SK-N-SH (cell line): Measurements from ENCODE around the gene ZG16B. TPM values are rescaled to one million over a fixed set of nuclear protein-coding genes. Genes with fewer than 3 reads are reported as not detected.
A peak's percentile ranks its signal among the peaks of the same experiment; 100 is the strongest.

Experiments used
- CTCF ChIA-PET: fragments of 300-600, 350-600 bp; formaldehyde crosslinking; extraction: SDS; loops from one replicate; lab custom pipeline; 2021; lab: Yijun Ruan, JAX
- POLR2A ChIA-PET: fragments of 350-600 bp; sonication (Branson Sonifier 250); formaldehyde crosslinking; extraction: SDS; loops from one replicate; lab custom pipeline; 2020; ENCODE audit warnings: antibody characterized with exemption, inconsistent platforms; lab: Yijun Ruan, JAX
- DNase-seq: peaks from one replicate; pipeline ENCODE4 v3.0.0; 2012
- H2AFZ ChIP-seq: fragments of 200-600 bp; sonication (generic); 2 replicates; pipeline ENCODE4 v1.8.1; 2016; ENCODE audit warnings: antibody characterized with exemption, mild to moderate bottlenecking, low read depth
- H3F3A ChIP-seq: fragments of 200-600 bp; sonication (generic); replicated peaks from 2 replicates; pipeline ENCODE3; 2016; ENCODE audit warnings: antibody characterized with exemption, mild to moderate bottlenecking; ENCODE audit not compliant: insufficient read depth
- H3K27ac ChIP-seq, 2 experiments: fragments of 200-500 bp in 1 of 2; fragments of 200-600 bp in 1 of 2; sonication (Bioruptor generic) in 1 of 2; sonication (generic), shearing (Covaris generic) in 1 of 2; 2 replicates each; pipeline versions ENCODE4 v1.5.1 to v1.6.1; 2014 to 2016; ENCODE audit warnings: low read depth in 2 of 2, inconsistent platforms in 1 of 2, low read length in 1 of 2, mild to moderate bottlenecking in 1 of 2, mixed read lengths in 1 of 2
- H3K27me3 ChIP-seq: fragments of 200-600 bp; sonication (generic), shearing (Covaris generic); 2 replicates; pipeline ENCODE4 v1.6.1; 2016; ENCODE audit warnings: mixed run types; ENCODE audit not compliant: insufficient read depth
- H3K36me3 ChIP-seq, 2 experiments: fragments of 200-500 bp in 1 of 2; fragments of 200-600 bp in 1 of 2; sonication (Bioruptor generic) in 1 of 2; sonication (generic) in 1 of 2; replicated peaks in 1 of 2; 2 replicates each; pipeline versions ENCODE3 to v1.5.1; 2014 to 2016; ENCODE audit warnings: low read length in 1 of 2, mild to moderate bottlenecking in 1 of 2; ENCODE audit not compliant: insufficient read depth in 2 of 2, control insufficient read depth in 1 of 2
- H3K4me1 ChIP-seq, 2 experiments: fragments of 200-500 bp in 1 of 2; fragments of 200-600 bp in 1 of 2; sonication (Bioruptor generic) in 1 of 2; sonication (generic), shearing (Covaris generic) in 1 of 2; 2 replicates each; pipeline versions ENCODE4 v1.5.1 to v1.6.1; 2014 to 2016; ENCODE audit warnings: low read depth in 1 of 2, low read length in 1 of 2, mixed run types in 1 of 2; ENCODE audit not compliant: insufficient read depth in 2 of 2, control insufficient read depth in 1 of 2
- H3K4me2 ChIP-seq: fragments of 200-600 bp; sonication (generic), shearing (Covaris generic); 2 replicates; pipeline ENCODE4 v1.6.1; 2017; ENCODE audit warnings: mixed run types
- H3K4me3 ChIP-seq, 2 experiments: fragments of 200-500 bp in 1 of 2; fragments of 200-600 bp in 1 of 2; sonication (Bioruptor generic) in 1 of 2; sonication (generic), shearing (Covaris generic) in 1 of 2; 2 replicates each; pipeline versions ENCODE4 v1.5.1 to v1.8.1; 2014 to 2016; ENCODE audit warnings: low read depth in 2 of 2, inconsistent platforms in 1 of 2, low read length in 1 of 2, mild to moderate bottlenecking in 1 of 2, mixed read lengths in 1 of 2, moderate library complexity in 1 of 2
- H3K79me2 ChIP-seq: fragments of 200-600 bp; sonication (generic); 2 replicates; pipeline ENCODE4 v1.8.1; 2017; ENCODE audit warnings: mild to moderate bottlenecking; ENCODE audit not compliant: insufficient read depth
- H3K9ac ChIP-seq: fragments of 200-600 bp; sonication (generic); 2 replicates; pipeline ENCODE4 v1.6.1; 2017; ENCODE audit warnings: mixed run types
- H3K9me2 ChIP-seq: fragments of 200-600 bp; sonication (generic); 2 replicates; pipeline ENCODE4 v1.6.1; 2017; ENCODE audit warnings: mixed run types
- H3K9me3 ChIP-seq: fragments of 200-600 bp; sonication (generic); 2 replicates; pipeline ENCODE4 v1.6.1; 2017; ENCODE audit warnings: mixed run types, mild to moderate bottlenecking, moderate library complexity
- H4K20me1 ChIP-seq: fragments of 200-600 bp; sonication (generic); 2 replicates; pipeline ENCODE4 v1.6.1; 2017; ENCODE audit warnings: mild to moderate bottlenecking, mixed run types; ENCODE audit not compliant: insufficient read depth
- EP300 ChIP-seq, 2 experiments: IDR thresholded peaks; 2 replicates each; pipeline versions ENCODE4 v1.4.0 to v1.6.1; 2012; ENCODE audit warnings: borderline replicate concordance in 1 of 2, low read depth in 1 of 2, low read length in 1 of 2
- EZH2phosphoT487 ChIP-seq: fragments of 200-600 bp; sonication (generic); IDR thresholded peaks from 2 replicates; pipeline ENCODE4 v1.6.1; 2017; ENCODE audit warnings: low read depth, mixed run types, mild to moderate bottlenecking, antibody characterized with exemption, moderate library complexity, borderline replicate concordance
- FOXM1 ChIP-seq: IDR thresholded peaks from 2 replicates; pipeline ENCODE4 v1.4.0; 2012; ENCODE audit warnings: low read depth, mild to moderate bottlenecking
- GABPA ChIP-seq: IDR thresholded peaks from 2 replicates; pipeline ENCODE4 v1.4.0; 2012; ENCODE audit warnings: low read depth, mild to moderate bottlenecking
- GATA2 ChIP-seq: sonication (generic); formaldehyde crosslinking; IDR thresholded peaks from 2 replicates; pipeline ENCODE4 v1.5.0; 2020; ENCODE audit warnings: mild to moderate bottlenecking, missing genetic modification reagents
- IRF3 ChIP-seq: fragments of 150-350 bp; IDR thresholded peaks from 2 replicates; pipeline ENCODE4 v1.6.1; 2016; ENCODE audit warnings: mild to moderate bottlenecking, low read depth, low read length
- MEF2A ChIP-seq: IDR thresholded peaks from 2 replicates; pipeline ENCODE4 v1.4.0; 2012; ENCODE audit warnings: low read depth, borderline replicate concordance
- MXI1 ChIP-seq: IDR thresholded peaks from 2 replicates; pipeline ENCODE4 v1.6.1; 2012; ENCODE audit warnings: mild to moderate bottlenecking, low read depth, low read length, improper control_type of control experiment
- NFIC ChIP-seq: IDR thresholded peaks from 2 replicates; pipeline ENCODE4 v1.4.0; 2012; ENCODE audit warnings: borderline replicate concordance
- NRF1 ChIP-seq: IDR thresholded peaks from 2 replicates; pipeline ENCODE4 v1.6.1; 2012; ENCODE audit warnings: low read depth, mild to moderate bottlenecking, low read length
- RCOR1 ChIP-seq: fragments of 150-350 bp; IDR thresholded peaks from 2 replicates; pipeline ENCODE4 v1.6.1; 2017; ENCODE audit warnings: antibody characterized with exemption, low read length
- RXRA ChIP-seq: IDR thresholded peaks from 2 replicates; pipeline ENCODE4 v1.4.0; 2012; ENCODE audit warnings: low read depth, mild to moderate bottlenecking, borderline replicate concordance
- SIN3A ChIP-seq: IDR thresholded peaks from 2 replicates; pipeline ENCODE4 v1.6.1; 2012; ENCODE audit warnings: low read depth, mild to moderate bottlenecking, low read length, moderate library complexity, borderline replicate concordance
- SMC3 ChIP-seq: IDR thresholded peaks from 2 replicates; pipeline ENCODE4 v1.6.1; 2012; ENCODE audit warnings: low read depth, low read length, improper control_type of control experiment
- TAF1 ChIP-seq: IDR thresholded peaks from 2 replicates; pipeline ENCODE4 v1.6.1; 2012; ENCODE audit warnings: low read depth, mild to moderate bottlenecking, low read length, moderate library complexity, borderline replicate concordance
- TCF12 ChIP-seq: IDR thresholded peaks from 2 replicates; pipeline ENCODE4 v1.4.0; 2012
- USF1 ChIP-seq: IDR thresholded peaks from 2 replicates; pipeline ENCODE4 v1.4.0; 2012; ENCODE audit warnings: low read depth, borderline replicate concordance
- YY1 ChIP-seq: IDR thresholded peaks from 2 replicates; pipeline ENCODE4 v1.4.0; 2012; ENCODE audit warnings: low read depth, mild to moderate bottlenecking
- WGBS: methylation state at CpG from one replicate; pipeline ENCODE4 v1.1.6; 2017; ENCODE audit warnings: low lambda C conversion rate; 5-methylcytosine and 5-hydroxymethylcytosine counted together
- polyA plus RNA-seq, 3 experiments: library from polyadenylated mRNA; depleted of rRNA; stranded (reverse); fragments of >200 nt; gene quantifications; 2 replicates each; pipeline ENCODE4 v1.2.3, GENCODE V29; 2012
- TF ChIP-seq, protein P1 (sequence below): IDR thresholded peaks from 2 replicates; pipeline ENCODE4; 2012
- TF ChIP-seq, protein P2 (sequence below): fragments of 150-350 bp; IDR thresholded peaks from 2 replicates; pipeline ENCODE4 v1.6.1; 2017; ENCODE audit warnings: antibody characterized with exemption, low read length, low read depth, borderline replicate concordance

The ZG16B gene
- polyA plus RNA-seq, 1 of the 3 experiments (the other 2 are of a cell fraction) = 0.26 TPM

DNA sequence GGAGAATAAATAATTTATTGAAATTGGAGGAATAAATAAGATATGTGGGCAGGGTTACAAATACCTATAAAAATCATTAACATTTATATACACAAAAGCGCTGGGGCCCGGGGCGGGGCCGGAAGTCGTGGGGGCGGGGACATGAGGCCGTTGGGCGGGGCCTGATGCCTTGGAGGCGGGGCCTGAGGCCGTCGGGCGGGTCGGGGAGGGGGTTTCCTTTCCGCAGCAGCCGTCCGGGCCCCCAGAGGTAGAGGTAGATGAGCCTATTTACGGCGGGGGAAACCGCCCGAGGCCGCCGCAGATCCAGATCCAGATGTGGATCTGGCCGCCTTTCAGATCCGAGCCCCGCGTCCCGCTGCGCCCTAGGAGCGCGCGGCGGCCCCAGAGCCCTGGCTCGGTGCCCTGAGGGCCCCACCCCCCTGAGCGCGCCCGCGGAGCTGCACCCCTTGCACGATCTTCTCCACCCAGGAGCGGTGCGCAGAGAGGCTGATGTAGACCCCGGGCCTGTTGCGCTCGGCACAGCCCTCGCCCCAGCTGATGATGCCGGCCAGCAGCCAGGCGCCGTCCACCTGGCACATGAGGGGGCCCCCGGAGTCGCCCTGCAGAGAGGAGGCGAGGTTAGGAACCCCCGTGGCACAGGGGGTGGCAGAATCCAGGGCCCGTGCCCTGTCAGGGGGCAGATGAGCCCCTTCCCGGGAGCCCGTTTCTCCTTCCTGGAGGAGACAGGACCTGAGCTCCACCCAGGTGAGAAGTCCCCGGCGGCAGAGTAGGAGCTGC lies 22.8 kb downstream of the ZG16B start:
- WGBS = 16% methylated on average over 36 of the region's 56 CpGs
- Histone ChIP-seq H3K4me2 (no peak overlapping the region), H3K36me3 (no peaks in the 10 kb centered on the region), H3K9me2 (no peaks in the 10 kb centered on the region), H3K9ac (no peak overlapping the region), H2AFZ (no peak overlapping the region), H3K4me3 (peak overlapping the region in 1 of 2 experiments; percentile 32; a peak in 2 of 4 replicates), H3K4me1 (peaks cover 0 to 6% of the 10 kb centered on the region in 2 experiments; a peak in 1 of 4 replicates), H3K27ac (no peak overlapping the region), H4K20me1 (no peaks in the 10 kb centered on the region), H3K9me3 (0 out of 2 replicates have a peak, but pooled peaks cover 6% of the 10 kb centered on the region)
- peak; percentile 92 for DNase-seq
- TF ChIP-seq MXI1 (no peak), TAF1 (no peak), IRF3 (no peak), EZH2phosphoT487 (no peak), SIN3A (no peak), RXRA (no peak), RCOR1 (no peak), EP300 (IDR thresholded peaks at IDR 0.05; ENCODE audit: borderline replicate concordance in 1 of 2, low read depth in 1 of 2, low read length in 1 of 2) (no peak)
- TF ChIP-seq, protein P1, sequence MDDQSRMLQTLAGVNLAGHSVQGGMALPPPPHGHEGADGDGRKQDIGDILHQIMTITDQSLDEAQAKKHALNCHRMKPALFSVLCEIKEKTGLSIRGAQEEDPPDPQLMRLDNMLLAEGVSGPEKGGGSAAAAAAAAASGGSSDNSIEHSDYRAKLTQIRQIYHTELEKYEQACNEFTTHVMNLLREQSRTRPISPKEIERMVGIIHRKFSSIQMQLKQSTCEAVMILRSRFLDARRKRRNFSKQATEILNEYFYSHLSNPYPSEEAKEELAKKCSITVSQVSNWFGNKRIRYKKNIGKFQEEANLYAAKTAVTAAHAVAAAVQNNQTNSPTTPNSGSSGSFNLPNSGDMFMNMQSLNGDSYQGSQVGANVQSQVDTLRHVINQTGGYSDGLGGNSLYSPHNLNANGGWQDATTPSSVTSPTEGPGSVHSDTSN = no peak
- TF ChIP-seq, all 33 proteins: peak for 0
- Histone ChIP-seq H3F3A (no peaks in the 10 kb centered on the region), H3K79me2 (no peaks in the 10 kb centered on the region), H3K27me3 (peaks cover 5% of the 10 kb centered on the region; the same call in 1 of the 2 replicates)
- CTCF ChIA-PET = interaction anchor here (0.6 to 3.8 kb wide), 6 partner anchors 13 to 80 kb away, joined by 3 to 34 read pairs (median 8); partner anchors contain the start of gene FLYWCH2
- POLR2A ChIA-PET = interaction anchor here (1.2 to 2.1 kb wide), 2 partner anchors 15 to 99 kb away, joined by 3 to 7 read pairs; no protein-coding TSS in a partner anchor

GRCh38 chr16:2853531-2854073 lies 23.5 kb downstream of the ZG16B start:
- no peak overlapping the region for H3K9ac ChIP-seq
- H3K4me2 ChIP-seq = no peak overlapping the region
- H3K4me1 ChIP-seq = peaks cover 0 to 6% of the 10 kb centered on the region in 2 experiments; a peak in 1 of 4 replicates
- no peaks in the 10 kb centered on the region for H3K36me3 ChIP-seq
- no peak for TF ChIP-seq GATA2 (CRISPR knock-in tag)
- no peak for TF ChIP-seq RCOR1
- TF ChIP-seq FOXM1 = no peak
- TF ChIP-seq YY1 = no peak
- TF ChIP-seq USF1 = no peak
- TF ChIP-seq TAF1 = no peak
- TF ChIP-seq GABPA = no peak
- no peak for TF ChIP-seq RXRA
- no peak for TF ChIP-seq NRF1
- no peak for TF ChIP-seq NFIC
- no peak for TF ChIP-seq TCF12
- no peak for TF ChIP-seq SMC3
- no peak for TF ChIP-seq MEF2A
- no peak for TF ChIP-seq SIN3A
- TF ChIP-seq, protein P2, sequence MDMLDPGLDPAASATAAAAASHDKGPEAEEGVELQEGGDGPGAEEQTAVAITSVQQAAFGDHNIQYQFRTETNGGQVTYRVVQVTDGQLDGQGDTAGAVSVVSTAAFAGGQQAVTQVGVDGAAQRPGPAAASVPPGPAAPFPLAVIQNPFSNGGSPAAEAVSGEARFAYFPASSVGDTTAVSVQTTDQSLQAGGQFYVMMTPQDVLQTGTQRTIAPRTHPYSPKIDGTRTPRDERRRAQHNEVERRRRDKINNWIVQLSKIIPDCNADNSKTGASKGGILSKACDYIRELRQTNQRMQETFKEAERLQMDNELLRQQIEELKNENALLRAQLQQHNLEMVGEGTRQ = no peak
- no peaks in the 10 kb centered on the region for H3F3A ChIP-seq
- H3K4me3 ChIP-seq = no peak overlapping the region
- H3K9me3 ChIP-seq = 0 out of 2 replicates have a peak, but pooled peaks cover 6% of the 10 kb centered on the region
- no peaks in the 10 kb centered on the region for H3K9me2 ChIP-seq
- POLR2A ChIA-PET = interaction anchor here (1.2 to 2.1 kb wide), 2 partner anchors 15 to 100 kb away, joined by 3 to 7 read pairs; no protein-coding TSS in a partner anchor
- H3K79me2 ChIP-seq = no peaks in the 10 kb centered on the region
- H3K27ac ChIP-seq = no peak overlapping the region
- H3K27me3 ChIP-seq = peaks cover 5% of the 10 kb centered on the region
- no peak overlapping the region for H2AFZ ChIP-seq
- no peaks in the 10 kb centered on the region for H4K20me1 ChIP-seq
- CTCF ChIA-PET = interaction anchor here (0.6 to 3.8 kb wide), 7 partner anchors 13 to 80 kb away, joined by 3 to 34 read pairs (median 5); partner anchors contain the start of gene FLYWCH2
- peak; percentile 34 for DNase-seq
- 59% methylated on average over 10 of the region's 18 CpGs for WGBS
